Neural crest cell (in vitro differentiated cells): ENCODE data around the gene GPBP1. TPM values are rescaled to one million over a fixed set of nuclear protein-coding genes. Genes with fewer than 3 reads are reported as not detected.
"Not testable (repeated sequence)": the region's sequence is repeated elsewhere in the genome, so short reads cannot be mapped to it uniquely, and the experiment has no call there.

ENCODE experiments used
- DNase-seq: peaks from one replicate; pipeline ENCODE4 v3.0.0; 2021; ENCODE audit warnings: low read depth, mixed read lengths, low spot score
- H3K27ac Mint-ChIP-seq: one replicate; pipeline ENCODE4 v1.8.0; 2021; ENCODE audit warnings: mild to moderate bottlenecking, mixed read lengths; ENCODE audit not compliant: unreplicated experiment
- H3K27me3 Mint-ChIP-seq: 2 replicates; pipeline ENCODE4 v1.8.0; 2021; ENCODE audit warnings: low read depth, mild to moderate bottlenecking, mixed read lengths
- H3K36me3 Mint-ChIP-seq: 2 replicates; pipeline ENCODE4 v1.8.0; 2021; ENCODE audit warnings: low read depth, mild to moderate bottlenecking, mixed read lengths
- H3K4me1 Mint-ChIP-seq: 2 replicates; pipeline ENCODE4 v1.8.0; 2021; ENCODE audit warnings: mixed read lengths
- H3K4me3 Mint-ChIP-seq: one replicate; pipeline ENCODE4 v1.8.0; 2021; ENCODE audit warnings: mild to moderate bottlenecking, mixed read lengths
- H3K9me3 Mint-ChIP-seq: 2 replicates; pipeline ENCODE4 v1.8.0; 2021; ENCODE audit warnings: mixed read lengths
- total RNA-seq: library from RNA; stranded (reverse); gene quantifications from 2 replicates; pipeline ENCODE4 v1.2.1, GENCODE V29; 2021
- TF ChIP-seq, protein P1 (sequence below): fragments of 200-600 bp; sonication (generic); conservative IDR thresholded peaks from 2 replicates; pipeline ENCODE4 v1.5.0; 2021; ENCODE audit warnings: antibody characterized with exemption, mild to moderate bottlenecking

Gene GPBP1
- total RNA-seq, 1 donor from 2014 or later: 99.6 TPM

DNA sequence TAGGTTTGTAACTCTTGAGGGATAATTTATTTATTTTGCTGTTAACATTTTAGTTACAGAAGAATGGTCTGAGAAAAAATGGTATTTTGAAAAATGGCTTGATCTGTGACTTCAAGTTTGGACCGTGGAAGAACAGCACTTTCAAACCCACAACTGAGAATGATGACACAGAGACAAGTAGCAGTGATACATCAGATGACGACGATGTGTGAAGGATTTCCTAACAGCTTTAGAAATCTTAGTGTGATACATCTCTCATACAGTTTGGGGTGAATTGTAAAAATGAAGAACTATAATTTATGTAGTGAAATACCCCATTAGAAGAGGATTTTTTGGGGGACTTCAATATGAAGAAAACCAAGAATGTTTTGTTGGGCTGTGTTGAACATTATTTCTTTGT is 88.7 kb downstream of the GPBP1 start:
- peaks cover 10% of the 10 kb centered on the region for H3K36me3 Mint-ChIP-seq
- TF ChIP-seq, protein P1, sequence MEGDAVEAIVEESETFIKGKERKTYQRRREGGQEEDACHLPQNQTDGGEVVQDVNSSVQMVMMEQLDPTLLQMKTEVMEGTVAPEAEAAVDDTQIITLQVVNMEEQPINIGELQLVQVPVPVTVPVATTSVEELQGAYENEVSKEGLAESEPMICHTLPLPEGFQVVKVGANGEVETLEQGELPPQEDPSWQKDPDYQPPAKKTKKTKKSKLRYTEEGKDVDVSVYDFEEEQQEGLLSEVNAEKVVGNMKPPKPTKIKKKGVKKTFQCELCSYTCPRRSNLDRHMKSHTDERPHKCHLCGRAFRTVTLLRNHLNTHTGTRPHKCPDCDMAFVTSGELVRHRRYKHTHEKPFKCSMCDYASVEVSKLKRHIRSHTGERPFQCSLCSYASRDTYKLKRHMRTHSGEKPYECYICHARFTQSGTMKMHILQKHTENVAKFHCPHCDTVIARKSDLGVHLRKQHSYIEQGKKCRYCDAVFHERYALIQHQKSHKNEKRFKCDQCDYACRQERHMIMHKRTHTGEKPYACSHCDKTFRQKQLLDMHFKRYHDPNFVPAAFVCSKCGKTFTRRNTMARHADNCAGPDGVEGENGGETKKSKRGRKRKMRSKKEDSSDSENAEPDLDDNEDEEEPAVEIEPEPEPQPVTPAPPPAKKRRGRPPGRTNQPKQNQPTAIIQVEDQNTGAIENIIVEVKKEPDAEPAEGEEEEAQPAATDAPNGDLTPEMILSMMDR: no peak
- no peaks in the 10 kb centered on the region for H3K4me1 Mint-ChIP-seq
- no peaks in the 10 kb centered on the region for H3K27me3 Mint-ChIP-seq
- H3K27ac Mint-ChIP-seq: no peak overlapping the region
- no peak overlapping the region for H3K4me3 Mint-ChIP-seq
- no peaks in the 10 kb centered on the region for H3K9me3 Mint-ChIP-seq
- no peak for DNase-seq

DNA sequence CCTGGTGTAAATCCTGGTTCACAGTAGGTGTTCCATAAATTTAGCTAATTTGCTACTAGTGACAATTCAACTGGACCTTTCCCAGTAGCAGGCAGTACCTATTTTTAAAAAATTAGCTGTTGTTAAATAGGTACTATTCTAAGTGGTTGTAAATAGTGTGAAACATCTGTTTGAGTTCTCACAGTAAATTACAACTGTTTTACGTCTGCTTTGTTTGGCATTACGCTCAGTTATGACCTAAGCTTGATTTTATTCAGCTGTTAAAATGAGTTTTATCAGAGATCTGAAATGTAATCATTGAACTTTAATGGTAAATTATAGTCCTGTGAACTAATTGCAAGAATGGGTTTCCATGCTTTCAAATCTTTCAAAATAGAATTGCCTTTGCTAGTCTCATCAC is 93.9 kb downstream of the GPBP1 start:
- peaks cover 3% of the 10 kb centered on the region for H3K36me3 Mint-ChIP-seq
- no peaks in the 10 kb centered on the region for H3K9me3 Mint-ChIP-seq
- H3K4me3 Mint-ChIP-seq: no peak overlapping the region
- TF ChIP-seq, protein P1: no peak
- no peaks in the 10 kb centered on the region for H3K27me3 Mint-ChIP-seq
- no peak overlapping the region for H3K27ac Mint-ChIP-seq
- no peak for DNase-seq
- no peaks in the 10 kb centered on the region for H3K4me1 Mint-ChIP-seq

DNA sequence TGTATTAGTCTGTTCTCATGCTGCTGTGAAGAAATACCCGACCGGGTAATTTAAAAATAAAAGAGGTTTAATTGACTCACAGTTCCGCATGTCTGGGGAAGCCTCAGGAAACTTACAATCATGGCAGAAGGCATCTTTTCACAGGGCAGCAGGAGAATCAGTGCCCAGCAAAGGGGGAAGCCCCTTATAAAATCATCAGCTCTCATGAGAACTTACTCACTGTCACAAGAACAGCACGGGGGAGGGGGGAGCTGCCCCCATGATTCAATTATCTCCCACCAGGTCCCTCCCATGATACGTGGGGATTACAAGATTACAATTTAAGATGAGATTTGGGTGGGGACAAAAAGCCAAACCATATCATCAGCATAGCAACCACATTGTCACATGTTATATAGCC is 102.5 kb downstream of the GPBP1 start:
- Mint-ChIP-seq H3K27ac (no peak overlapping the region), H3K27me3 (no peaks in the 10 kb centered on the region), H3K4me1 (no peaks in the 10 kb centered on the region), H3K4me3 (no peak overlapping the region), H3K9me3 (peaks cover 3% of the 10 kb centered on the region), H3K36me3 (no peaks in the 10 kb centered on the region)
- TF ChIP-seq, protein P1: no peak
- no peak for DNase-seq

DNA sequence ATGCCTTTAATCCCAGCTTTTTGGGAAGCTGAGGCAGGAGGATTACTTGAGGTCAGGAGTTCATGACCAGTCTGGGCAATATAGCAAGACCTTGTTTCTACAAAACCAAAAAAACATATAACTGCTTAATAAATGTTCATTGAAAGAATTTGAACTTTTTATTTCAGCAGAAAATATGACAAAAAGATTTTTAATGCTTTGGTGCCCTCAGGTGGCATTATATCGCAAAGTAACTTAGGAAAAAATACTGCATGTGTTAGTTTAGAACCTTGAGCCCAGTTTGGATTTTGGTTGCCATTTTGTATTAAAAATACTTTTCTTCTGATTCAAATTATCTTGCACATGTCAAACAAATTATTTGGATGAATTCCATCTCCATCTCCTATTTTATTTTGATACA is 103.2 kb downstream of the GPBP1 start:
- H3K4me3 Mint-ChIP-seq: no peak overlapping the region
- no peaks in the 10 kb centered on the region for H3K36me3 Mint-ChIP-seq
- no peak overlapping the region for H3K27ac Mint-ChIP-seq
- no peaks in the 10 kb centered on the region for H3K27me3 Mint-ChIP-seq
- no peaks in the 10 kb centered on the region for H3K4me1 Mint-ChIP-seq
- TF ChIP-seq, protein P1: peak; percentile 56
- H3K9me3 Mint-ChIP-seq: peaks cover 3% of the 10 kb centered on the region
- no peak for DNase-seq

DNA sequence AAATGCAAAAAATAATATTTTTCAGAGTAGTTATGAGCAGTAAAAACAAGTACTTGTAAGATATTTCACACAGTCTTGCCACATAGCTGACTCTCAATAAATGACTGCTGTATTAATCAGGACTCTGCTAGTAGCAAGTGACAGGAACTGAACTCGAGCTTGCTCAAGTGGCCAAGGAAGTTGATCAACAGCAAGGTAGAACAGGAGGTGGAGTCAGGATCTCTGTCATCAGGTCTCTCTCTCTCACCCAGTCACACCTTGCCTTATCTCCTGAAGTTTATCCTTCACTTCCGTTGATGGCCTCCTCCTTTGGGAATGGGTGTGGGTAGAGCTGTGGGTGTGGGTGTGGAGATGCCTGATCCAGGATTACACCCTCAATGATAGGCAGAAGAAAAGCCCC is 107.0 kb downstream of the GPBP1 start:
- Mint-ChIP-seq H3K27me3 (no peaks in the 10 kb centered on the region), H3K27ac (no peak overlapping the region), H3K4me3 (no peak overlapping the region), H3K9me3 (peaks cover 9% of the 10 kb centered on the region), H3K36me3 (peaks cover 3% of the 10 kb centered on the region), H3K4me1 (no peaks in the 10 kb centered on the region)
- no peak for DNase-seq
- TF ChIP-seq, protein P1: no peak

DNA sequence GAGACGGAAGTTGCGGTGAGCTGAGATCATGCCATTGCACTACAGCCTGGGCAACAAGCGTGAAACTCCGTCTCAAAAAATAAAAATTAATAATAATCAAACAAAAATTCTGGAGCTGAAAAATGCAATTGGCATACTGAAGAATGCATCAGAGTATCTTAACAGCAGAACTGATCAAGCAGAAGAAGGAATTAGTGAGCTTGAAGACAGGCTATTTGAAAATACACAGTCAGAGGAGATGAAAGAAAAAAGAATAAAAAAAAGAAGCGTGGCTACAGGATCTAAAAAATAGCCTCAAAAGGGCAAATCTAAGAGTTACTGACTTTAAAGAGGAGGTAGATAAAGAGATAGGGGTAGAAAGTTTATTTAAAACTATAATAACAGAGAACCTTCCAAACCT is 111.2 kb downstream of the GPBP1 start:
- H3K4me1 Mint-ChIP-seq, H3K27me3 Mint-ChIP-seq, H3K9me3 Mint-ChIP-seq, DNase-seq, H3K27ac Mint-ChIP-seq, H3K36me3 Mint-ChIP-seq, H3K4me3 Mint-ChIP-seq: not testable (repeated sequence)
